H9 (cell line): ENCODE data around the gene ZNF865. TPM values are rescaled to one million over a fixed set of nuclear protein-coding genes. Genes with fewer than 3 reads are reported as not detected.

Experiments used
- DNase-seq: peaks from one replicate; pipeline ENCODE4 v3.0.0-alpha.2; 2017
- H2AFZ ChIP-seq: one replicate; pipeline ENCODE4 v1.6.1; 2013; ENCODE audit warnings: mild to moderate bottlenecking, low read length, control low read depth, moderate library complexity
- H2AK5ac ChIP-seq: 2 replicates; pipeline ENCODE4 v1.6.1; 2013; ENCODE audit warnings: low read length, control low read depth, mixed read lengths; ENCODE audit not compliant: insufficient read length
- H2BK120ac ChIP-seq: one replicate; pipeline ENCODE4 v1.6.1; 2013; ENCODE audit warnings: low read depth, mild to moderate bottlenecking, low read length, control low read depth, inconsistent platforms; ENCODE audit not compliant: poor library complexity, severe bottlenecking
- H2BK12ac ChIP-seq: 2 replicates; pipeline ENCODE4 v1.6.1; 2013; ENCODE audit warnings: low read length, control low read depth, mixed read lengths, low read depth; ENCODE audit not compliant: insufficient read length
- H2BK15ac ChIP-seq: 2 replicates; pipeline ENCODE4 v1.6.1; 2013; ENCODE audit warnings: low read depth, low read length, control low read depth
- H2BK20ac ChIP-seq: one replicate; pipeline ENCODE4 v1.6.1; 2013; ENCODE audit warnings: low read depth, mild to moderate bottlenecking, low read length, control low read depth, inconsistent platforms; ENCODE audit not compliant: poor library complexity, severe bottlenecking
- H2BK5ac ChIP-seq: 2 replicates; pipeline ENCODE4 v1.6.1; 2013; ENCODE audit warnings: low read length, control low read depth, mixed read lengths; ENCODE audit not compliant: insufficient read length
- H3K14ac ChIP-seq: 2 replicates; pipeline ENCODE4 v1.6.1; 2013; ENCODE audit warnings: low read length, control low read depth; ENCODE audit not compliant: insufficient read depth
- H3K18ac ChIP-seq: 2 replicates; pipeline ENCODE4 v1.6.1; 2013; ENCODE audit warnings: low read depth, mild to moderate bottlenecking, mixed read lengths, low read length, control low read depth; ENCODE audit not compliant: insufficient read length
- H3K23ac ChIP-seq: 2 replicates; pipeline ENCODE4 v1.6.1; 2013; ENCODE audit warnings: low read length, control low read depth, mixed read lengths, low read depth; ENCODE audit not compliant: insufficient read length
- H3K23me2 ChIP-seq: 2 replicates; pipeline ENCODE4 v1.6.1; 2013; ENCODE audit warnings: low read depth, mild to moderate bottlenecking, mixed read lengths, low read length, control low read depth; ENCODE audit not compliant: insufficient read length, poor library complexity, severe bottlenecking
- H3K27ac ChIP-seq: 2 replicates; pipeline ENCODE4 v1.5.1; 2013; ENCODE audit warnings: low read length, control low read depth, mixed read lengths, low read depth; ENCODE audit not compliant: insufficient read length
- H3K27me3 ChIP-seq: 2 replicates; pipeline ENCODE4 v1.6.1; 2013; ENCODE audit warnings: low read length, control low read depth, inconsistent platforms; ENCODE audit not compliant: insufficient read depth
- H3K4ac ChIP-seq: 2 replicates; pipeline ENCODE4 v1.6.1; 2013; ENCODE audit warnings: low read depth, mild to moderate bottlenecking, control low read depth, inconsistent platforms, low read length, moderate library complexity
- H3K4me1 ChIP-seq: 2 replicates; pipeline ENCODE4 v1.6.1; 2013; ENCODE audit warnings: low read length, control low read depth, inconsistent platforms; ENCODE audit not compliant: insufficient read depth
- H3K4me2 ChIP-seq: 2 replicates; pipeline ENCODE4 v1.6.1; 2013; ENCODE audit warnings: low read length, control low read depth, mixed read lengths; ENCODE audit not compliant: insufficient read length, insufficient read depth
- H3K56ac ChIP-seq: 2 replicates; pipeline ENCODE4 v1.6.1; 2013; ENCODE audit warnings: low read depth, mild to moderate bottlenecking, mixed read lengths, low read length, control low read depth; ENCODE audit not compliant: insufficient read length
- H3K79me1 ChIP-seq: 2 replicates; pipeline ENCODE4 v1.6.1; 2013; ENCODE audit warnings: low read depth, mild to moderate bottlenecking, moderate library complexity, low read length, control low read depth, inconsistent platforms; ENCODE audit not compliant: insufficient read depth, poor library complexity, severe bottlenecking
- H3K79me2 ChIP-seq: 2 replicates; pipeline ENCODE4 v1.6.1; 2013; ENCODE audit warnings: low read length, control low read depth, inconsistent platforms; ENCODE audit not compliant: insufficient read depth
- H3K9ac ChIP-seq: 2 replicates; pipeline ENCODE4 v1.6.1; 2013; ENCODE audit warnings: low read length, control low read depth, mixed read lengths; ENCODE audit not compliant: insufficient read length; ENCODE audit errors: extremely low read depth
- H3K9me3 ChIP-seq: one replicate; pipeline ENCODE4 v1.6.1; 2013; ENCODE audit warnings: low read depth, low read length, inconsistent platforms; ENCODE audit not compliant: control insufficient read depth
- H3T11ph ChIP-seq: one replicate; pipeline ENCODE4 v1.6.1; 2013; ENCODE audit warnings: mild to moderate bottlenecking, low read length, control low read depth, inconsistent platforms
- H4K20me1 ChIP-seq: one replicate; pipeline ENCODE4 v1.6.1; 2013; ENCODE audit not compliant: control insufficient read depth, insufficient read length, insufficient read depth
- H4K5ac ChIP-seq: 2 replicates; pipeline ENCODE4 v1.6.1; 2013; ENCODE audit warnings: low read depth, mild to moderate bottlenecking, mixed read lengths, low read length, control low read depth; ENCODE audit not compliant: insufficient read length
- H4K8ac ChIP-seq: replicated peaks from 2 replicates; pipeline ENCODE4 v1.6.1; 2013; ENCODE audit warnings: low read length, control low read depth, mixed read lengths, low read depth; ENCODE audit not compliant: insufficient read length
- H4K91ac ChIP-seq: 2 replicates; pipeline ENCODE4 v1.6.1; 2013; ENCODE audit warnings: low read depth, mild to moderate bottlenecking, moderate library complexity, mixed read lengths, low read length, control low read depth; ENCODE audit not compliant: insufficient read length
- H3K27ac Mint-ChIP-seq, 3 experiments: 2 replicates in 2 of 3; 3 replicates in 1 of 3; pipeline ENCODE4 v1.8.0; 2020 to 2021; ENCODE audit warnings: mixed read lengths in 3 of 3, mild to moderate bottlenecking in 1 of 3, moderate library complexity in 1 of 3
- H3K27me3 Mint-ChIP-seq: 2 replicates; pipeline ENCODE4 v1.8.0; 2021; ENCODE audit warnings: low read depth, mild to moderate bottlenecking, moderate library complexity, mixed read lengths
- H3K36me3 Mint-ChIP-seq, 3 experiments: 2 replicates in 2 of 3; 3 replicates in 1 of 3; pipeline ENCODE4 v1.8.0; 2020 to 2021; ENCODE audit warnings: low read depth in 3 of 3, mixed read lengths in 3 of 3; ENCODE audit not compliant: insufficient read depth in 1 of 3
- H3K4me1 Mint-ChIP-seq, 2 experiments: 2 replicates each; pipeline ENCODE4 v1.8.0; 2020; ENCODE audit warnings: mixed read lengths in 2 of 2
- H3K4me3 Mint-ChIP-seq, 2 experiments: 2 replicates in 1 of 2; 3 replicates in 1 of 2; pipeline ENCODE4 v1.8.0; 2020 to 2021; ENCODE audit warnings: mild to moderate bottlenecking in 2 of 2, mixed read lengths in 2 of 2, moderate library complexity in 1 of 2
- H3K9me3 Mint-ChIP-seq, 2 experiments: 2 replicates in 1 of 2; 3 replicates in 1 of 2; pipeline ENCODE4 v1.8.0; 2020; ENCODE audit warnings: mild to moderate bottlenecking in 2 of 2, mixed read lengths in 2 of 2, moderate library complexity in 1 of 2
- WGBS: extraction: QIAGEN DNeasy Blood & Tissue Kit; methylation state at CpG from one replicate; pipeline ENCODE4 v1.1.7; 2013; ENCODE audit warnings: missing lambda C conversion rate, low lambda C conversion rate, mixed read lengths; ENCODE audit not compliant: insufficient read length; ENCODE audit errors: extremely low coverage; 5-methylcytosine and 5-hydroxymethylcytosine counted together
- total RNA-seq: library from RNA; stranded (reverse); gene quantifications from 2 replicates; pipeline ENCODE4 v1.2.1, GENCODE V29; 2021
- TF ChIP-seq, protein P1 (sequence below): fragments of 200-600 bp; sonication (generic); conservative IDR thresholded peaks from 3 replicates; pipeline ENCODE4 v1.8.0; 2021; ENCODE audit warnings: antibody characterized with exemption, mild to moderate bottlenecking

ZNF865 gene
- total RNA-seq, 1 experiment from 2014 or later = 14.3 TPM

GRCh38 chr19:55650126-55650557 is 44.7 kb downstream of the ZNF865 start:
- Histone ChIP-seq H3K27me3 (no peaks in the 10 kb centered on the region), H4K91ac (no peak overlapping the region), H2BK12ac (no peak overlapping the region), H2BK20ac (no peak overlapping the region), H3K56ac (no peak overlapping the region), H4K8ac (no peak overlapping the region), H3K14ac (no peak overlapping the region), H3K4me1 (no peaks in the 10 kb centered on the region), H2BK15ac (no peak overlapping the region), H2BK120ac (no peak overlapping the region), H4K20me1 (peaks cover 5% of the 10 kb centered on the region), H2BK5ac (no peak overlapping the region), H3K18ac (no peak overlapping the region), H3K23me2 (peaks cover 23% of the 10 kb centered on the region), H3K9me3 (no peaks in the 10 kb centered on the region), H3K27ac (no peak overlapping the region), H4K5ac (no peak overlapping the region), H3K79me2 (no peaks in the 10 kb centered on the region), H3K4ac (no peak overlapping the region), H2AK5ac (no peak overlapping the region), H3K79me1 (no peaks in the 10 kb centered on the region), H3K9ac (no peak overlapping the region), H3K4me2 (no peak overlapping the region), H2AFZ (no peak overlapping the region), H3K23ac (no peak overlapping the region), H3T11ph (no peak overlapping the region)
- TF ChIP-seq, protein P1, sequence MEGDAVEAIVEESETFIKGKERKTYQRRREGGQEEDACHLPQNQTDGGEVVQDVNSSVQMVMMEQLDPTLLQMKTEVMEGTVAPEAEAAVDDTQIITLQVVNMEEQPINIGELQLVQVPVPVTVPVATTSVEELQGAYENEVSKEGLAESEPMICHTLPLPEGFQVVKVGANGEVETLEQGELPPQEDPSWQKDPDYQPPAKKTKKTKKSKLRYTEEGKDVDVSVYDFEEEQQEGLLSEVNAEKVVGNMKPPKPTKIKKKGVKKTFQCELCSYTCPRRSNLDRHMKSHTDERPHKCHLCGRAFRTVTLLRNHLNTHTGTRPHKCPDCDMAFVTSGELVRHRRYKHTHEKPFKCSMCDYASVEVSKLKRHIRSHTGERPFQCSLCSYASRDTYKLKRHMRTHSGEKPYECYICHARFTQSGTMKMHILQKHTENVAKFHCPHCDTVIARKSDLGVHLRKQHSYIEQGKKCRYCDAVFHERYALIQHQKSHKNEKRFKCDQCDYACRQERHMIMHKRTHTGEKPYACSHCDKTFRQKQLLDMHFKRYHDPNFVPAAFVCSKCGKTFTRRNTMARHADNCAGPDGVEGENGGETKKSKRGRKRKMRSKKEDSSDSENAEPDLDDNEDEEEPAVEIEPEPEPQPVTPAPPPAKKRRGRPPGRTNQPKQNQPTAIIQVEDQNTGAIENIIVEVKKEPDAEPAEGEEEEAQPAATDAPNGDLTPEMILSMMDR = no peak
- WGBS = no CpG with 5 or more reads among the region's 4 CpGs
- H3K4me1 Mint-ChIP-seq = peaks cover 14 to 19% of the 10 kb centered on the region in 2 experiments
- H3K4me3 Mint-ChIP-seq = peak overlapping the region; percentile 8 to 60; a peak in 3 of 5 replicates
- peaks cover 0 to 3% of the 10 kb centered on the region in 2 experiments; a peak in 2 of 5 replicates for H3K9me3 Mint-ChIP-seq
- H3K36me3 Mint-ChIP-seq = peaks cover 13 to 45% (median 37%) of the 10 kb centered on the region in 3 experiments
- no peak overlapping the region for H3K27ac Mint-ChIP-seq
- no peaks in the 10 kb centered on the region; the same call in 1 of the 2 replicates for H3K27me3 Mint-ChIP-seq
- no peak for DNase-seq
